ENCODE data around the gene CFH.
"Not testable (repeated sequence)": the region's sequence is repeated elsewhere in the genome, so short reads cannot be mapped to it uniquely, and the experiment has no call there.

CFH gene

DNA sequence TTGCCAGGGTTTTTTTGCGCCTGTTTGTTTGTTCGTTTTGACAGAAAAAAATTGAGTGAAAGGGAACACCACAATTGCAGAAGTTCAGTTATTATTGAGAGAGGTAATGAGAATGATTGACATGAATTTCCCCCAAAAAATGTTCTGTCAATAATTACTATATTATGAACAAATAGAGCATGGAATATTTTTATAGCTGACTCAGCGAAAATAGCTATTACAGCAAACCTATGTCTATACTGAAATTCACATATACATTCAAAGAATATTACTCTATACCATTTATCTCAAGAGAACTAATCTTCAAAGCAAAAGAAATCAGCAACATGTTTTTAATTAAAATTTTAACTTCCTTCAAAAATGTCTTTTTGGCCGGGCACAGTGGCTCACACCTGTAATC is 118.0 kb downstream of the CFH start:
- H3K4me3 ChIP-seq (ENCODE audit: low read length); H3K4me1 ChIP-seq (ENCODE audit: control insufficient read depth, insufficient read depth, low read length); H3K27me3 ChIP-seq (replicated peaks; ENCODE audit: control insufficient read depth, insufficient read depth, low read length); H3K36me3 ChIP-seq (ENCODE audit: control insufficient read depth, insufficient read depth, low read length, severe bottlenecking); H3K9me3 ChIP-seq (ENCODE audit: control insufficient read depth, low read length); H3K9ac ChIP-seq (ENCODE audit: low read length); DNase-seq (ENCODE audit: low read depth): not testable (repeated sequence)

DNA sequence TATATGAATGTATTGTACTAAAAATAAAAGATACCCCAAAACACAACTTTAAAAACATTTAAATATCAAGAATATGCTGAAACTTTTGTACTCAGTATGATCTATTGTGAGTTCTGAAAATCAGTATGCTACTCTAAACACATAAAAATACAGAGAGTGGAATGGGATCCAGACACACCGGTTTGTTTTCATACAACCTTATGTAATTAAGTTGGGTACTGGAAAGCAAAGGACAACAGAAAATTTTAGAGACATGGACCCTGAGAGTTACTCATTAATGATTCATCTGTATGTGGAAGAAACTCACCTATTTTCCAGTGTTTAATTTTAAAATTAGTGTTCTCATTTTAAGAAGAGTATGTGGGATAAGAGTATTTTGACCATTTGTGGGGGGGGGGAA is 121.9 kb downstream of the CFH start:
- Histone ChIP-seq H3K36me3 (ENCODE audit: control insufficient read depth, insufficient read depth, low read length, severe bottlenecking) (no peaks in the 10 kb centered on the region), H3K4me3 (ENCODE audit: low read length) (no peak overlapping the region), H3K4me1 (ENCODE audit: control insufficient read depth, insufficient read depth, low read length) (no peaks in the 10 kb centered on the region), H3K9ac (ENCODE audit: low read length) (no peak overlapping the region), H3K9me3 (ENCODE audit: control insufficient read depth, low read length) (no peaks in the 10 kb centered on the region), H3K27me3 (replicated peaks; ENCODE audit: control insufficient read depth, insufficient read depth, low read length) (no peaks in the 10 kb centered on the region)
- DNase-seq (ENCODE audit: low read depth), result no peak

DNA sequence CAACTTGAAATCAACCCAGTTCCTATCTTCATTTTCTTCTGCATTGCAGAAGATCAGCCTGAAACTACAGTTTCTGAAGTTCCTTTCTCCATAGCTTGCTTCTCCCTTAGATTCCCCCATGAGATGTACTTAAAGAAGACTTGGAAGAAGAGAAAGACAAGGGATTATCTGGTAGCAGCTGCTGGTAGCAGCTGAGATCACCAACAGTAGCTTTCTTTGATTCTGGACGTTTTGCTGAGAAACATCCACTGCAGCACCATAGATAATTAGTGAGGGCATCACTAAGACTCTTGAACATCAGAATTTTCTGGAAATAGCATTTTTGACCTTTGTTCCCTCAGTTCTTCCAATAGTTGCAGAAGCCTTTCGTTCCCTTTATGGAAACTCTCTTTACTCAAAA is 122.3 kb downstream of the CFH start:
- H3K4me1 ChIP-seq (ENCODE audit: control insufficient read depth, insufficient read depth, low read length), result no peaks in the 10 kb centered on the region
- H3K9ac ChIP-seq (ENCODE audit: low read length), result no peak overlapping the region
- no peak for DNase-seq (ENCODE audit: low read depth)
- H3K27me3 ChIP-seq (replicated peaks; ENCODE audit: control insufficient read depth, insufficient read depth, low read length), result no peaks in the 10 kb centered on the region
- no peak overlapping the region for H3K4me3 ChIP-seq (ENCODE audit: low read length)
- no peaks in the 10 kb centered on the region for H3K36me3 ChIP-seq (ENCODE audit: control insufficient read depth, insufficient read depth, low read length, severe bottlenecking)
- H3K9me3 ChIP-seq (ENCODE audit: control insufficient read depth, low read length), result no peaks in the 10 kb centered on the region

DNA sequence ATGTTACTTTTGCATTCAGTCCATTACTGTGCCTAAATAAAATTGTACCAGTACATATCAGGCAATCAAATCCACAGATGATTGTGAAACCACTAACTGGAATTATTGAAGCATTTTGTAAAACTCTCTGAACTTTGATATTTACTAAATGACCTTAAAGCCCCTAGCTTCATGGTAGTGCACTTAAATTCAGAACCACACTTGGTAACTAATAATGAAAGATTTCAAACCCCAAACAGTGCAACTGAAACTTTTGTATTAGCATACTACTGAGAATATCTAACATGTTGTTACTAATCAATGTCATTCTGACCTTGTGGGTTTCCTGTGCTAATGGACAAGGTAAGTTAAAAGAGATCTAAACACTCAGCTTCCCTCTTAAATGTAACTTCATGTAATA is 122.8 kb downstream of the CFH start, which contains the start of gene CFHR3:
Gene CFHR3 (plus strand): TSS at position 238 of the 400 bp plus-strand sequence. CDS start 47 bp downstream, at position 285.
- Histone ChIP-seq H3K4me1 (ENCODE audit: control insufficient read depth, insufficient read depth, low read length) (no peaks in the 10 kb centered on the region), H3K4me3 (ENCODE audit: low read length) (no peak within 1 kb of the TSS), H3K9ac (ENCODE audit: low read length) (no peak within 1 kb of the TSS), H3K27me3 (replicated peaks; ENCODE audit: control insufficient read depth, insufficient read depth, low read length) (no peaks in the 10 kb centered on the region), H3K36me3 (ENCODE audit: control insufficient read depth, insufficient read depth, low read length, severe bottlenecking) (no peaks in the 10 kb centered on the region), H3K9me3 (ENCODE audit: control insufficient read depth, low read length) (no peaks in the 10 kb centered on the region)
- no peak for DNase-seq (ENCODE audit: low read depth)

DNA sequence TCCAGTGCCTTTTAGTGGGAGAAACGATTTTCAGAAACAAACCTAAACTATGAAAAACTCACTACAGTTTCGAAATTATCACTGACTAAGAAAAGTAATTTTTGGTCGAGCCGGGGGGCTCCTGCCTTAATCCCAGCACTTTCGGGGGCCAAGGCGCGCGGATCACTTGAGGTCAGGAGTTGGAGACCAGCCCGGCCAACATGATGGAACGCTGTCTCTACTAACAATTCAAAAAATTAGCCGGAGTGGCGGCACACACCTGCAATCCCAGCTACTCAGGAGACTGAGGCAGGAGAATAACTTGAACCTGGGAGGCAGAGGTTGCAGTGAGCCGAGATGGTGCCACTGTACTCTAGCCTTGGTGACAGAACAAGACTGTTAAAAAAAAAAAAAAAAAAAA is 125.8 kb downstream of the CFH start:
- H3K9ac ChIP-seq (ENCODE audit: low read length), result no peak overlapping the region
- H3K27me3 ChIP-seq (replicated peaks; ENCODE audit: control insufficient read depth, insufficient read depth, low read length), result no peaks in the 10 kb centered on the region
- no peaks in the 10 kb centered on the region for H3K9me3 ChIP-seq (ENCODE audit: control insufficient read depth, low read length)
- H3K4me3 ChIP-seq (ENCODE audit: low read length), result no peak overlapping the region
- DNase-seq (ENCODE audit: low read depth), result no peak
- H3K4me1 ChIP-seq (ENCODE audit: control insufficient read depth, insufficient read depth, low read length), result no peaks in the 10 kb centered on the region
- H3K36me3 ChIP-seq (ENCODE audit: control insufficient read depth, insufficient read depth, low read length, severe bottlenecking), result no peaks in the 10 kb centered on the region

DNA sequence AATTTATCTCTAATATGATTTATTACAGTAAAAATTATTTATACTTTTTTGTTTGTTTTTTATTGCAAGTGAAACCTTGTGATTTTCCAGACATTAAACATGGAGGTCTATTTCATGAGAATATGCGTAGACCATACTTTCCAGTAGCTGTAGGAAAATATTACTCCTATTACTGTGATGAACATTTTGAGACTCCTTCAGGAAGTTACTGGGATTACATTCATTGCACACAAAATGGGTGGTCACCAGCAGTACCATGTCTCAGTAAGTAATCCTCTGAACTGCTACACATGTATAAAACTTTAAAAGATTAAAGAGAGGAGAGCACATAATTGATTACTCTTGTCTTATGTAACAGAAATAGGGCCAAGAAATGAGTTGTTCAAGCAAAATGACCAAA is 127.2 kb downstream of the CFH start:
- H3K27me3 ChIP-seq (replicated peaks; ENCODE audit: control insufficient read depth, insufficient read depth, low read length), result no peaks in the 10 kb centered on the region
- no peaks in the 10 kb centered on the region for H3K9me3 ChIP-seq (ENCODE audit: control insufficient read depth, low read length)
- no peaks in the 10 kb centered on the region for H3K36me3 ChIP-seq (ENCODE audit: control insufficient read depth, insufficient read depth, low read length, severe bottlenecking)
- no peak overlapping the region for H3K4me3 ChIP-seq (ENCODE audit: low read length)
- no peak overlapping the region for H3K9ac ChIP-seq (ENCODE audit: low read length)
- H3K4me1 ChIP-seq (ENCODE audit: control insufficient read depth, insufficient read depth, low read length), result no peaks in the 10 kb centered on the region
- DNase-seq (ENCODE audit: low read depth), result no peak

DNA sequence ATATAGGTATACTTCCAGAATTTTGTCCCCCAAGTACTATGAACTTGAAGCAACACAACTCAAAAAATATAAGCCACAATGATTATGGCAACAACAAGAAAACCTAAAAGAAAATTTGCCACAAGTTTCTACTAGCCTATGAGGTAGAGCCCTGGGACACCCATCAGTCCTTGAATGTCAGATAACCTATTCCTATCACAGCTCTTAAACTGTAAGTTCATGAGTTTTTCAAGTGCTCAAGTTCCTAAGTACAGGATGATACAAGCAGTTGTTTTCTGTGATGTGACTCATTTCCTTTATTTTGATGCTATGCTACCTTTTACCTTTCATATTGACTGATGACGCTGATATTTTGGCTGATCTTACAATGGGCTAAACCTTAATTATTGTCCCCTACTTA is 139.4 kb downstream of the CFH start:
- not testable (repeated sequence) for DNase-seq (ENCODE audit: low read depth); H3K27me3 ChIP-seq (replicated peaks; ENCODE audit: control insufficient read depth, insufficient read depth, low read length); H3K4me3 ChIP-seq (ENCODE audit: low read length); H3K4me1 ChIP-seq (ENCODE audit: control insufficient read depth, insufficient read depth, low read length); H3K9me3 ChIP-seq (ENCODE audit: control insufficient read depth, low read length); H3K9ac ChIP-seq (ENCODE audit: low read length); H3K36me3 ChIP-seq (ENCODE audit: control insufficient read depth, insufficient read depth, low read length, severe bottlenecking)

DNA sequence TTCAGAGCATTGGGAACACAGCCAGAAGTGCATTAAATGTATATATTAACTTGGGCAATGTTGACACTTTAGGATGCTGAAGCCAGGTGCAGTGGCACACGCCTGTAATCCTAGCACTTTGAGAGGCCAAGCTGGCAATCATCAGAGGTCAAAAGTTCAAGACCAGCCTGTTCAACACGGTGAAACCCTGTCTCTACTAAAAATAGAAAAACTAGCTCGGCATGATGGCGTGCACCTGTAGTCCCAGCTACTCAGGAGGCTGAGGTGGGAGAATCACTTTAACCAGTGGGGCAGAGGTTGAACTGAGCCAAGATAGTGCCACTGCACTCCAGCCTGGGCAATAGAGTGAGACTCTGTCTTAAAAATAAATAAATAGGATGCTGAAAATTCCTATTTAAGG is 142.3 kb downstream of the CFH start:
- H3K9ac ChIP-seq (ENCODE audit: low read length); H3K4me1 ChIP-seq (ENCODE audit: control insufficient read depth, insufficient read depth, low read length); H3K4me3 ChIP-seq (ENCODE audit: low read length): not testable (repeated sequence)

More for the DNA sequence above, 142.3 kb downstream of the CFH start:
- DNase-seq (ENCODE audit: low read depth); H3K27me3 ChIP-seq (replicated peaks; ENCODE audit: control insufficient read depth, insufficient read depth, low read length); H3K36me3 ChIP-seq (ENCODE audit: control insufficient read depth, insufficient read depth, low read length, severe bottlenecking); H3K9me3 ChIP-seq (ENCODE audit: control insufficient read depth, low read length): not testable (repeated sequence)
